Liver (tissue), 9 donors: ENCODE data around the gene ERFL. TPM values are rescaled to one million over a fixed set of nuclear protein-coding genes. Genes with fewer than 3 reads are reported as not detected.

Experiments used
- DNase-seq: peaks from one replicate; pipeline ENCODE4 v3.0.0-alpha.2; 2017; ENCODE audit warnings: low spot score
- H3K27ac ChIP-seq, 2 donors: one replicate each; pipeline ENCODE4 v1.7.0; 2013; ENCODE audit warnings: inconsistent platforms in 2 of 2, low read length in 2 of 2, control low read depth in 1 of 2, low read depth in 1 of 2, mild to moderate bottlenecking in 1 of 2
- H3K27me3 ChIP-seq, 4 donors: one replicate each; pipeline versions ENCODE4 v1.6.1 to v1.7.0; 2013; ENCODE audit warnings: low read length in 3 of 4, inconsistent platforms in 1 of 4, mild to moderate bottlenecking in 1 of 4, moderate library complexity in 1 of 4; ENCODE audit not compliant: control insufficient read depth in 4 of 4, insufficient read depth in 4 of 4
- H3K36me3 ChIP-seq, 4 donors: one replicate each; pipeline versions ENCODE4 v1.6.1 to v1.7.0; 2013; ENCODE audit warnings: low read length in 3 of 4, mild to moderate bottlenecking in 3 of 4, low read depth in 1 of 4, moderate library complexity in 1 of 4; ENCODE audit not compliant: control insufficient read depth in 4 of 4, insufficient read depth in 3 of 4
- H3K4me1 ChIP-seq, 4 donors: one replicate each; pipeline versions ENCODE4 v1.6.1 to v1.7.0; 2013; ENCODE audit warnings: low read length in 3 of 4, mild to moderate bottlenecking in 3 of 4, moderate library complexity in 1 of 4; ENCODE audit not compliant: control insufficient read depth in 4 of 4, insufficient read depth in 4 of 4
- H3K4me3 ChIP-seq, 3 donors: one replicate each; pipeline versions ENCODE4 v1.6.1 to v1.7.0; 2013; ENCODE audit warnings: low read length in 3 of 3, control low read depth in 1 of 3, low read depth in 1 of 3, mild to moderate bottlenecking in 1 of 3
- H3K9ac ChIP-seq, 2 donors: one replicate each; pipeline ENCODE4 v1.7.0; 2013; ENCODE audit warnings: low read length in 2 of 2, mild to moderate bottlenecking in 2 of 2, moderate library complexity in 2 of 2, control low read depth in 1 of 2, low read depth in 1 of 2
- H3K9me3 ChIP-seq, 4 donors: one replicate each; pipeline versions ENCODE4 v1.6.1 to v1.7.0; 2013; ENCODE audit warnings: low read length in 3 of 4; ENCODE audit not compliant: control insufficient read depth in 4 of 4
- ATF3 ChIP-seq: IDR thresholded peaks from 2 replicates; pipeline ENCODE4 v1.6.1; 2016; ENCODE audit warnings: antibody characterized with exemption
- CTCF ChIP-seq: fragments of 150-350 bp; IDR thresholded peaks from 2 replicates; pipeline ENCODE4 v1.5.1; 2017; ENCODE audit warnings: improper control_type of control experiment, low read depth, low read length; ENCODE audit not compliant: missing input control
- EGR1 ChIP-seq, 2 donors: IDR thresholded peaks; 2 replicates each; pipeline ENCODE4 v1.6.1; 2016 to 2018; ENCODE audit warnings: antibody characterized with exemption in 2 of 2, low read depth in 2 of 2
- FOXA1 ChIP-seq: IDR thresholded peaks from 2 replicates; pipeline ENCODE4 v1.6.1; 2016; ENCODE audit warnings: antibody characterized with exemption
- FOXA2 ChIP-seq: IDR thresholded peaks from 2 replicates; pipeline ENCODE4 v1.6.1; 2016; ENCODE audit warnings: antibody characterized with exemption
- GABPA ChIP-seq, 2 donors: IDR thresholded peaks in 1 of 2; conservative IDR thresholded peaks in 1 of 2; 2 replicates each; pipeline ENCODE4 v1.6.1; 2016; ENCODE audit warnings: antibody characterized with exemption in 2 of 2, mild to moderate bottlenecking in 1 of 2, moderate library complexity in 1 of 2
- HNF4A ChIP-seq, 2 donors: conservative IDR thresholded peaks; 2 replicates each; pipeline ENCODE4 v1.6.1; 2016; ENCODE audit warnings: antibody characterized with exemption in 2 of 2, mild to moderate bottlenecking in 2 of 2
- HNF4G ChIP-seq: IDR thresholded peaks from 2 replicates; pipeline ENCODE4 v1.6.1; 2016; ENCODE audit warnings: antibody characterized with exemption
- JUND ChIP-seq, 2 donors: IDR thresholded peaks; 2 replicates each; pipeline ENCODE4 v1.6.1; 2016; ENCODE audit warnings: antibody characterized with exemption in 2 of 2
- MAX ChIP-seq: IDR thresholded peaks from 2 replicates; pipeline ENCODE4 v1.6.1; 2016; ENCODE audit warnings: antibody characterized with exemption
- NR2F2 ChIP-seq: IDR thresholded peaks from 2 replicates; pipeline ENCODE4 v1.6.1; 2016; ENCODE audit warnings: antibody characterized with exemption
- RAD21 ChIP-seq, 2 donors: IDR thresholded peaks; 2 replicates each; pipeline ENCODE4 v1.6.1; 2016; ENCODE audit warnings: antibody characterized with exemption in 2 of 2, mild to moderate bottlenecking in 2 of 2
- REST ChIP-seq: IDR thresholded peaks from 2 replicates; pipeline ENCODE4 v1.6.1; 2016; ENCODE audit warnings: antibody characterized with exemption, mild to moderate bottlenecking
- RXRA ChIP-seq, 2 donors: IDR thresholded peaks; 2 replicates each; pipeline ENCODE4 v1.6.1; 2017 to 2018; ENCODE audit warnings: antibody characterized with exemption in 2 of 2, mild to moderate bottlenecking in 1 of 2
- SP1 ChIP-seq: IDR thresholded peaks from 2 replicates; pipeline ENCODE4 v1.6.1; 2018; ENCODE audit warnings: antibody characterized with exemption, mild to moderate bottlenecking
- TAF1 ChIP-seq: conservative IDR thresholded peaks from 2 replicates; pipeline ENCODE4 v1.6.1; 2016; ENCODE audit warnings: antibody characterized with exemption, mild to moderate bottlenecking
- YY1 ChIP-seq: IDR thresholded peaks from 2 replicates; pipeline ENCODE4 v1.6.1; 2016; ENCODE audit warnings: antibody characterized with exemption, mild to moderate bottlenecking
- WGBS: extraction: QIAGEN DNeasy Blood & Tissue Kit; methylation state at CpG from one replicate; pipeline ENCODE4 v1.1.7; 2013; 5-methylcytosine and 5-hydroxymethylcytosine counted together
- polyA plus RNA-seq, 2 donors: library from polyadenylated mRNA; stranded (reverse) in 1 of 2; unstranded in 1 of 2; fragments of 200-250 nt in 1 of 2; fragments of >200 nt in 1 of 2; fragmentation: Nextera tagmentation in 1 of 2; extraction: Ambion mirVana in 1 of 2; gene quantifications; one replicate each; pipeline versions ENCODE4 v1.2.1 to v1.2.3, GENCODE V29; 2013 to 2015
- total RNA-seq, 2 donors: library from RNA; depleted of rRNA; stranded (reverse); fragments of >200 nt; gene quantifications; one replicate each; pipeline ENCODE4 v1.2.3, GENCODE V29; 2014
- TF ChIP-seq, protein P1 (sequence below): IDR thresholded peaks from 2 replicates; pipeline ENCODE4 v1.6.1; 2016; ENCODE audit warnings: antibody characterized with exemption
- donor health status: healthy.
- donor health status: healthy.
- donor health status: healthy.
- donor health status: healthy.
- donor health status: healthy.

ERFL gene
- total and polyA plus RNA-seq, 4 donors: not detected

GRCh38 chr19:41864374-41864773 lies 63.9 kb downstream of the ERFL start (continued):
- no peak for TF ChIP-seq CTCF

DNA sequence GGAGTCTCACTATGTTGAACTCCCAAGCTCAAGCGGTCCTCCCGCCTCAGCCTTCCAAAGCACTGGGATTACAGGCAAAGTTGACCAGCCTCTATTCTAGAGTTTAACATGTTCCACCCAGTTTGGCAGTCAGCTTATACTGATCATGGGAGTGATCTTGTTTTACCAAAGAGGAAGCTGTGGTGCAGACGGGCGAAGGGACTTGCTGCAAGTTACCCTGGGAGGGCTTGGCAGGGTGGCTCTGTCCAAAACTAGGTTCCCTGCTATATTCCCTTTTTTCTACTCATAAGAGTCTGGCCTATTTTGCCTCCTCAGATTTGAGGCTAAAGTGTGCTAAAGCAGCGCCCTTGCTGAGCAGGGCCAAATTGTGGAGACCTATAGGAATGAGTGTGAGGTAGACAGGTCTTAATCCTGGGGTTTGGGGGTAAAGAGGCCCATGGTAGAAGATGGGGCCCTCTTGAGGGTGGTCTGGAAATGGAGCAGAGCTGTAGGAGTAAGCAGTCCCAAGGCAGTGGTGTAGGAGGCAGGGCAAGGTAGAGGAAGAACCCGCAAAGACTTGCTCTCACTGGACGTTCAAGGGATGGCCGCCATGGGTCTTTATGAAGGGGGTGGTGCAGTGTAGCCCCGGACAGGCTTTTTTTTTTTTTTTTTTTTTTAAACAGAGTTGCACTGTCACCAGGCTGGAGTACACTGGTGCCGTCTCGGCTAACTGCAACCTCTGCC lies 64.9 kb downstream of the ERFL start:
- no peaks in the 10 kb centered on the region for H3K9me3 ChIP-seq
- no peak overlapping the region for H3K27ac ChIP-seq
- no peak overlapping the region for H3K4me3 ChIP-seq
- H3K9ac ChIP-seq: no peak overlapping the region
- DNase-seq: no peak
- H3K27me3 ChIP-seq: no peaks in the 10 kb centered on the region
- 83% methylated on average over 11 of the region's 11 CpGs for WGBS
- H3K4me1 ChIP-seq: peaks cover 4 to 30% (median 25%) of the 10 kb centered on the region in 4 donors
- H3K36me3 ChIP-seq: peaks cover 11 to 52% (median 40%) of the 10 kb centered on the region in 4 donors
- no peak for TF ChIP-seq SP1

GRCh38 chr19:41862445-41862986 lies 65.7 kb downstream of the ERFL start:
- Histone ChIP-seq H3K9ac (no peak overlapping the region), H3K4me3 (no peak overlapping the region), H3K9me3 (no peaks in the 10 kb centered on the region)

More at GRCh38 chr19:41862445-41862986, 65.7 kb downstream of the ERFL start:
- TF ChIP-seq HNF4A (conservative IDR thresholded peaks at IDR 0.05) (no peak), ATF3 (no peak), GABPA (IDR thresholded peaks at IDR 0.05 in 1 of 2, conservative IDR thresholded peaks at IDR 0.05 in 1 of 2) (no peak), NR2F2 (no peak), RAD21 (IDR thresholded peaks at IDR 0.05) (no peak), YY1 (no peak), MAX (no peak), FOXA1 (no peak), HNF4G (no peak), JUND (IDR thresholded peaks at IDR 0.05) (no peak), RXRA (IDR thresholded peaks at IDR 0.05) (no peak), SP1 (no peak), FOXA2 (no peak), REST (no peak), TAF1 (no peak), EGR1 (IDR thresholded peaks at IDR 0.05; ENCODE audit: low read depth in 2 of 2) (no peak)
- TF ChIP-seq, protein P1, sequence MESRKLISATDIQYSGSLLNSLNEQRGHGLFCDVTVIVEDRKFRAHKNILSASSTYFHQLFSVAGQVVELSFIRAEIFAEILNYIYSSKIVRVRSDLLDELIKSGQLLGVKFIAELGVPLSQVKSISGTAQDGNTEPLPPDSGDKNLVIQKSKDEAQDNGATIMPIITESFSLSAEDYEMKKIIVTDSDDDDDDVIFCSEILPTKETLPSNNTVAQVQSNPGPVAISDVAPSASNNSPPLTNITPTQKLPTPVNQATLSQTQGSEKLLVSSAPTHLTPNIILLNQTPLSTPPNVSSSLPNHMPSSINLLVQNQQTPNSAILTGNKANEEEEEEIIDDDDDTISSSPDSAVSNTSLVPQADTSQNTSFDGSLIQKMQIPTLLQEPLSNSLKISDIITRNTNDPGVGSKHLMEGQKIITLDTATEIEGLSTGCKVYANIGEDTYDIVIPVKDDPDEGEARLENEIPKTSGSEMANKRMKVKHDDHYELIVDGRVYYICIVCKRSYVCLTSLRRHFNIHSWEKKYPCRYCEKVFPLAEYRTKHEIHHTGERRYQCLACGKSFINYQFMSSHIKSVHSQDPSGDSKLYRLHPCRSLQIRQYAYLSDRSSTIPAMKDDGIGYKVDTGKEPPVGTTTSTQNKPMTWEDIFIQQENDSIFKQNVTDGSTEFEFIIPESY: no peak
- H3K27me3 ChIP-seq: no peaks in the 10 kb centered on the region
- H3K36me3 ChIP-seq: peaks cover 11 to 44% (median 37%) of the 10 kb centered on the region in 4 donors
- no peak for DNase-seq
- 83% methylated on average over 2 of the region's 2 CpGs for WGBS
- H3K4me1 ChIP-seq: peaks cover 4 to 30% (median 25%) of the 10 kb centered on the region in 4 donors
- no peak overlapping the region for H3K27ac ChIP-seq
